K562 (cell line): ENCODE results near the gene APEX2. TPM values are rescaled to one million over a fixed set of nuclear protein-coding genes. Genes with fewer than 3 reads are reported as not detected.

Experiments
- ARID3B ChIP-seq: fragments of 250-450 bp; sonication (Bioruptor Pico); IDR thresholded peaks from 2 replicates; pipeline ENCODE4 v1.4.0; 2020; ENCODE audit warnings: borderline replicate concordance
- CBFA2T2 ChIP-seq: fragments of 450-650 bp; conservative IDR thresholded peaks from 2 replicates; pipeline ENCODE4 v1.6.1; 2017; ENCODE audit warnings: mild to moderate bottlenecking
- FIP1L1 ChIP-seq: fragments of 200-400 bp; formaldehyde crosslinking; IDR thresholded peaks from 2 replicates; pipeline ENCODE4 v1.6.1; 2018; ENCODE audit warnings: mild to moderate bottlenecking, low read depth, low read length; ENCODE audit not compliant: poor library complexity, severe bottlenecking
- GABPB1 ChIP-seq: sonication (generic); formaldehyde crosslinking; IDR thresholded peaks from 2 replicates; pipeline ENCODE4 v1.8.0; 2022; ENCODE audit warnings: mild to moderate bottlenecking, missing genetic modification reagents
- HNRNPUL1 ChIP-seq: fragments of 200-400 bp; formaldehyde crosslinking; IDR thresholded peaks from 2 replicates; pipeline ENCODE4 v1.6.1; 2017; ENCODE audit warnings: low read length
- POLR2B ChIP-seq: fragments of 450-650 bp; IDR thresholded peaks from 2 replicates; pipeline ENCODE4 v1.6.1; 2018; ENCODE audit warnings: low read depth; ENCODE audit not compliant: partially characterized antibody
- PRMT5 ChIP-seq: sonication (generic); formaldehyde crosslinking; IDR thresholded peaks from 2 replicates; pipeline ENCODE4 v1.5.0; 2020; ENCODE audit warnings: missing genetic modification reagents
- SREBF1 ChIP-seq: fragments of 150-350 bp; IDR thresholded peaks from 2 replicates; pipeline ENCODE4 v1.6.1; 2014; ENCODE audit warnings: antibody characterized with exemption, low read depth, low read length, borderline replicate concordance
- TBP ChIP-seq: optimal IDR thresholded peaks from 2 replicates; pipeline ENCODE3; 2011; ENCODE audit warnings: low read depth, low read length, improper control_type of control experiment
- XRCC3 ChIP-seq: fragments of 450-650 bp; IDR thresholded peaks from 2 replicates; pipeline ENCODE4 v1.6.1; 2017; ENCODE audit warnings: mild to moderate bottlenecking, moderate library complexity
- ZBTB40 ChIP-seq, 2 experiments: fragments of 450-650 bp in 1 of 2; sonication (generic) in 1 of 2; formaldehyde crosslinking in 1 of 2; IDR thresholded peaks; 2 replicates each; pipeline versions ENCODE4 v1.7.1 to v1.9.0; 2016 to 2022; ENCODE audit warnings: inconsistent platforms in 1 of 2, mild to moderate bottlenecking in 1 of 2, missing genetic modification reagents in 1 of 2
- ZFP91 ChIP-seq: sonication (generic); formaldehyde crosslinking; IDR thresholded peaks from 2 replicates; pipeline ENCODE4 v1.8.0; 2022; ENCODE audit warnings: mild to moderate bottlenecking, missing genetic modification reagents
- polyA plus RNA-seq, 8 experiments: library from polyadenylated mRNA; depleted of rRNA in 4 of 8; stranded (reverse) in 5 of 8; unstranded in 3 of 8; fragments of >200 nt; fragmentation: Nextera tagmentation in 2 of 8; fragmentation: Illumina TruSeq in 1 of 8; extraction: Ambion mirVana in 2 of 8; extraction: Trizol in 1 of 8; gene quantifications; 2 replicates each; pipeline versions ENCODE4 v1.2.1 to v1.2.3, GENCODE V29; 2011 to 2014; ENCODE audit warnings: inconsistent platforms in 1 of 8, missing spikeins in 1 of 8
- total RNA-seq, 7 experiments: library from RNA; depleted of rRNA in 6 of 7; stranded (reverse); fragments of >200 nt in 6 of 7; fragmentation: Illumina TruSeq in 2 of 7; extraction: Trizol in 2 of 7; gene quantifications; 2 replicates each; pipeline versions ENCODE4 v1.2.1 to v1.2.3, GENCODE V29; 2011 to 2021; ENCODE audit warnings: low replicate concordance in 1 of 7

APEX2 gene
- total and polyA plus RNA-seq, 9 of the 15 experiments (the other 6 are each of a cell fraction or from before 2014, with no cell fraction given) = 9.4 to 34.2 (median 25.9) TPM

GRCh38 chrX:54999717-55000598 lies at the start of gene APEX2 (continued):
- TF ChIP-seq ZFP91 (CRISPR knock-in tag) (no peak), CBFA2T2 (no peak), PRMT5 (CRISPR knock-in tag) (no peak), HNRNPUL1 (no peak), XRCC3 (no peak), SREBF1 (no peak), FIP1L1 (no peak), ARID3B (CRISPR knock-in tag) (no peak), POLR2B (peak; percentile 75), GABPB1 (CRISPR knock-in tag) (0 out of 2 replicates have a peak, but pooled peaks have one; percentile 38), TBP (peak; percentile 48), ZBTB40 (IDR thresholded peaks at IDR 0.05) (peak; percentile 60; the same call in 1 of the 2 replicates), ZBTB40 (CRISPR knock-in tag; IDR thresholded peaks at IDR 0.05) (no peak)
